Activated CD8-positive, alpha-beta T cell treated with anti-CD3 and anti-CD28 coated beads for 36 hours (primary cell): ENCODE measurements around the gene ZSWIM5. TPM values are rescaled to one million over a fixed set of nuclear protein-coding genes. Genes with fewer than 3 reads are reported as not detected.

Experiments used
- ATAC-seq: fragments of 200-7000 bp; cut with Tn5 transposase; one replicate; pipeline ENCODE4 v1.10.0; 2021; ENCODE audit warnings: mild to moderate bottlenecking, moderate library complexity
- CTCF ChIA-PET: fragments of 350-600 bp; sonication (Branson Sonifier 250); formaldehyde crosslinking; loops from one replicate; lab custom pipeline; 2021; ENCODE audit warnings: antibody characterized with exemption; lab: Charles Lee
- POLR2A ChIA-PET: fragments of 350-600 bp; sonication (Branson Sonifier 250); formaldehyde crosslinking; loops from one replicate; lab custom pipeline; 2021; ENCODE audit warnings: antibody characterized with exemption; lab: Charles Lee
- DNase-seq: peaks from one replicate; pipeline ENCODE4 v3.0.0-alpha.2; 2020
- H3K27ac Mint-ChIP-seq: one replicate; pipeline ENCODE4 v1.8.0; 2021; ENCODE audit warnings: mild to moderate bottlenecking, mixed read lengths
- H3K27me3 Mint-ChIP-seq: one replicate; pipeline ENCODE4 v1.8.0; 2021; ENCODE audit warnings: mixed read lengths
- H3K36me3 Mint-ChIP-seq: one replicate; pipeline ENCODE4 v1.8.0; 2021; ENCODE audit warnings: low read depth, mixed read lengths
- H3K4me1 Mint-ChIP-seq: one replicate; pipeline ENCODE4 v1.8.0; 2021; ENCODE audit warnings: low read depth, mixed read lengths
- H3K4me3 Mint-ChIP-seq: one replicate; pipeline ENCODE4 v1.8.0; 2021; ENCODE audit warnings: mild to moderate bottlenecking, moderate library complexity, mixed read lengths
- H3K9me3 Mint-ChIP-seq: one replicate; pipeline ENCODE4 v1.8.0; 2021; ENCODE audit warnings: mixed read lengths
- CTCF ChIP-seq: fragments of 200-600 bp; IDR thresholded peaks from one replicate; pipeline ENCODE4 v1.8.0; 2022; ENCODE audit warnings: antibody characterized with exemption, mild to moderate bottlenecking
- intact Hi-C: fragments of 100-400 bp; cut with micrococcal nuclease; formaldehyde crosslinking; loops from one replicate; pipeline ENCODE4 v1.10.0; 2022
- total RNA-seq, 2 experiments: library from RNA; stranded (reverse); gene quantifications; one replicate each; pipeline ENCODE4 v1.2.3, GENCODE V29; 2021

ZSWIM5 gene
- total RNA-seq, 2 experiments from 2014 or later = 0.70 to 0.87 TPM

DNA sequence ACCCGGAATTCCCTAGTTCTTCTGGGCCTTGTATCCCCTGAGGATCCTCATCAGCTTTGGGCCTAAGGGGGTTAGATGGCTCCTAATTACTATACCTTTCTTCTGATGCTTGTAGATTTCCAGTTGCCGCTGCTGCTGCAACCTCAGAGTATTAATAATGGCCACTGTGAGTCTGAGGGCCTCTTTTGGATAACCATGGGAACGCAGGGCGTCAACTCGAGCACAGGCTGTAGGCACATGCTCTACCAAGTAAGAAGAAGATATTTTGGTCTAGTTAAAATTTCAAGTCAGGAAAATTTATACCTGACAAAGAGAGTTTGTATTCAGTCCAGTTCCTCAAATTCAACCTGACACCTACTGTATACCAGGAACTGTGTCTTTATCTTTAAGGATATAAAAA lies 166.1 kb downstream of the ZSWIM5 start:
- H3K36me3 Mint-ChIP-seq = no peaks in the 10 kb centered on the region
- H3K4me1 Mint-ChIP-seq = peaks cover 6% of the 10 kb centered on the region
- H3K27ac Mint-ChIP-seq = no peak overlapping the region
- DNase-seq = no peak
- H3K27me3 Mint-ChIP-seq = no peaks in the 10 kb centered on the region
- ATAC-seq = no peak
- ChIA-PET POLR2A (no interaction called here), CTCF (interaction anchor here (1.7 kb wide), 1 partner anchor 22 kb away, joined by 3 read pairs; no protein-coding TSS in a partner anchor)
- no peak overlapping the region for H3K4me3 Mint-ChIP-seq
- H3K9me3 Mint-ChIP-seq = no peaks in the 10 kb centered on the region
- intact Hi-C loops = no loop called here
- TF ChIP-seq CTCF = no peak

GRCh38 chr1:45038661-45039364 lies 167.6 kb downstream of the ZSWIM5 start:
- ATAC-seq (no peak), DNase-seq (no peak)
- intact Hi-C loops = no loop called here
- Mint-ChIP-seq H3K36me3 (no peaks in the 10 kb centered on the region), H3K27me3 (no peaks in the 10 kb centered on the region), H3K4me3 (no peak overlapping the region), H3K9me3 (no peaks in the 10 kb centered on the region), H3K4me1 (peaks cover 6% of the 10 kb centered on the region), H3K27ac (no peak overlapping the region)
- no peak for TF ChIP-seq CTCF
- CTCF ChIA-PET = interaction anchor here (1.2 to 1.7 kb wide), 2 partner anchors 20 to 24 kb away, joined by 3 read pairs; no protein-coding TSS in a partner anchor
- POLR2A ChIA-PET = no interaction called here

DNA sequence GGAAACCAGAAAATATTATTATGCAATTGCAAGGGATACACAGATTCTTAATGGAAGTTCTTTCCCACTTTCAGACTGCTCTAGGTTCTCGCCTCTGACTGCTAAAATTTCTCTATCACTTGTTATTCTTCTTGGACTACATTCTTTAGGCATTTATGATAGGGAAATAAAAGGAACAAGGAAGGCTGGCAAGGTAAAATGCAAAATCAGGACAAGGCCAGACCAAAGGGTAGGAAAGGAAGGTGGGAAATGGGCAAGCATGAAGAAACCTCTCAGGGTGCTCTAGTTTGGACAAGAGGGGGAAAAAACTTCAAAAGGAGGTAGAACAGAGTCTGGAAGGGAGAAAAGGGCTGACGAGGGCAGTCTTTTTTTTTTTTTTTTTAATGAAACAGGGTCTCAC lies 168.2 kb downstream of the ZSWIM5 start:
- no peaks in the 10 kb centered on the region for H3K27me3 Mint-ChIP-seq

DNA sequence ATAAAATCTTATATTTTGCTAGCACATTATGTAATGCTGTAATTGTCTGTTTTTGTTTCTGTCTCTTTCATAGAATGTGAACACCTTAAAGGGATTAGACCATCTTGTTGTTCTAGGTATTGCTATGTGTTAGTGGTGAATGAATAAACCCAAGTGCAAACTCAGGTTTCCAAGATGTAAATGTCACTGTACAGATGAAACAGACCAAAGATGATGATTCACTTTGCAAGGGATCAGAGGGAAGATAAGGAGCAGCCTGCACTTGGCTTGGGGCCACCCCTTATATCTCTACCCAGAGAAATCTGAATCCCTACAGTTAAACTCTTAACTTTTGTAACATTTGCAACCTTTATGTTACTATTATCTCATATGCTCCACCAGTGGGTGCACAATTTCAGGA lies 168.9 kb downstream of the ZSWIM5 start:
- H3K4me1 Mint-ChIP-seq = peaks cover 10% of the 10 kb centered on the region
- H3K27ac Mint-ChIP-seq = no peak overlapping the region
- POLR2A ChIA-PET = no interaction called here
- H3K27me3 Mint-ChIP-seq = no peaks in the 10 kb centered on the region
- DNase-seq = peak; percentile 33
- H3K9me3 Mint-ChIP-seq = no peaks in the 10 kb centered on the region
- H3K4me3 Mint-ChIP-seq = no peak overlapping the region
- intact Hi-C loops = no loop called here
- CTCF ChIA-PET = no interaction called here
- ATAC-seq = peak; percentile 89
- H3K36me3 Mint-ChIP-seq = no peaks in the 10 kb centered on the region
- TF ChIP-seq CTCF = no peak

More for the DNA sequence above, 168.2 kb downstream of the ZSWIM5 start:
- ChIA-PET POLR2A (no interaction called here), CTCF (interaction anchor here (1.2 kb wide), 1 partner anchor 24 kb away, joined by 3 read pairs; no protein-coding TSS in a partner anchor)
- no peak overlapping the region for H3K27ac Mint-ChIP-seq
- H3K4me3 Mint-ChIP-seq = no peak overlapping the region
- peaks cover 10% of the 10 kb centered on the region for H3K4me1 Mint-ChIP-seq
- intact Hi-C loops = no loop called here
- ATAC-seq = no peak
- no peaks in the 10 kb centered on the region for H3K9me3 Mint-ChIP-seq
- TF ChIP-seq CTCF = no peak
- DNase-seq = no peak
- no peaks in the 10 kb centered on the region for H3K36me3 Mint-ChIP-seq

- no peaks in the 10 kb centered on the region for H3K36me3 Mint-ChIP-seq
- CTCF ChIA-PET = interaction anchor here (2.8 to 3.4 kb wide), 2 partner anchors 16 to 21 kb away, joined by 9 to 20 read pairs; no protein-coding TSS in a partner anchor
- intact Hi-C loops = no loop called here
These were observed 170.6 kb downstream of the ZSWIM5 start for GRCh38 chr1:45035631-45036301.

More at GRCh38 chr1:45035631-45036301, 170.6 kb downstream of the ZSWIM5 start:
- peaks cover 10% of the 10 kb centered on the region for H3K4me1 Mint-ChIP-seq
- no peak for DNase-seq
- POLR2A ChIA-PET = no interaction called here
- H3K9me3 Mint-ChIP-seq = no peaks in the 10 kb centered on the region
- no peak overlapping the region for H3K27ac Mint-ChIP-seq
- TF ChIP-seq CTCF = no peak
- no peak for ATAC-seq
- H3K4me3 Mint-ChIP-seq = no peak overlapping the region
- no peaks in the 10 kb centered on the region for H3K27me3 Mint-ChIP-seq
